GM18907 (cell line): ENCODE measurements around the gene KIF3C.

Source experiments
- ATAC-seq: cut with Tn5 transposase; IDR thresholded peaks from one replicate; pipeline ENCODE4 v1.9.1; 2021; ENCODE audit warnings: mild to moderate bottlenecking, moderate library complexity; ENCODE audit not compliant: unreplicated experiment

KIF3C gene

DNA sequence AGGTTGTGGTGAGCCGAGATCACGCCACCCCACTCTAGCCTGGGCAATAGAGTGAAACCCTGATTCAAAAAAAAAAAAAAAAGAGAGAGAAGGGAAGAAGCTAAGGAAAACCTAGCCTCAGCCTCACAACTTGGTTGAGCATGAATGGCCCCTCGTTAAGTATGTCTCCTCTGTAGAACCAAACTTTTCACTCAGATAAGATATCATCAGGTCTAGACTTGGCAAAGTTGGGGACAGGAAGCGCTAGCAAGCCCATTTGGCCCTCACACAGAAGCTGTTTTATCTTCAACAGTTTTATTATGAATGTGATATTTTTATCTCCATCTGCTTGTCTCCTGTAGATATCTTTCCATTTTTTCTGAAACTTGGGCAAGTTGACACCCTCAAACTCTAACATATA lies 100.5 kb downstream of the KIF3C start:
- no peak for ATAC-seq

DNA sequence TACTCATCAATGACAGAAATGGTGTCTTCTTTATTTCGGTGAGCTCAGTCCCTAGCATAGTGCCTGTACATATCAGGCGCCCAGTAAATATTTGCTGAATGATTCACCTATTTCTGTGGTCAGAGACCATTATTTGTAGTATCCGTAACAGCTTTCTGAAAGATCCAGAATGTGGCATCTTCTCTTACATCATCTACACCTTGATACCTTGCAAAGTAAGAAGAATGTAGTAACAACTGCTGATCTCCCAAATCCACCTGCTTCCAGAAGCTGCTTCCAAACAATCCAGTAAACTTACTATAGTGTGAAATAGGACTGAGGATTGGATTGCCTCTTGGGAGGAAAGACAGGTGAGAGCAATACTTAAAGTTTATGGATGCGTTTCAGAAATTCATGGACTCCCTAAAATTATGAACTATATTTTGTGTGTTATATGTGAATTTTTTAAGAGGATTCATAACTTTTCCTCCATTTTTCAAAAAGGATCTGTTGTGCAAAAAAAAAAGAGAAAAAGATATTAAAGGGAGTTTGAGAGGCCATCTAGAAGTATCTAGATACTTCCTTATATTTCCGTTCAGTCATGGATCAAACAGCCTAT lies 103.1 kb downstream of the KIF3C start:
- no peak for ATAC-seq

DNA sequence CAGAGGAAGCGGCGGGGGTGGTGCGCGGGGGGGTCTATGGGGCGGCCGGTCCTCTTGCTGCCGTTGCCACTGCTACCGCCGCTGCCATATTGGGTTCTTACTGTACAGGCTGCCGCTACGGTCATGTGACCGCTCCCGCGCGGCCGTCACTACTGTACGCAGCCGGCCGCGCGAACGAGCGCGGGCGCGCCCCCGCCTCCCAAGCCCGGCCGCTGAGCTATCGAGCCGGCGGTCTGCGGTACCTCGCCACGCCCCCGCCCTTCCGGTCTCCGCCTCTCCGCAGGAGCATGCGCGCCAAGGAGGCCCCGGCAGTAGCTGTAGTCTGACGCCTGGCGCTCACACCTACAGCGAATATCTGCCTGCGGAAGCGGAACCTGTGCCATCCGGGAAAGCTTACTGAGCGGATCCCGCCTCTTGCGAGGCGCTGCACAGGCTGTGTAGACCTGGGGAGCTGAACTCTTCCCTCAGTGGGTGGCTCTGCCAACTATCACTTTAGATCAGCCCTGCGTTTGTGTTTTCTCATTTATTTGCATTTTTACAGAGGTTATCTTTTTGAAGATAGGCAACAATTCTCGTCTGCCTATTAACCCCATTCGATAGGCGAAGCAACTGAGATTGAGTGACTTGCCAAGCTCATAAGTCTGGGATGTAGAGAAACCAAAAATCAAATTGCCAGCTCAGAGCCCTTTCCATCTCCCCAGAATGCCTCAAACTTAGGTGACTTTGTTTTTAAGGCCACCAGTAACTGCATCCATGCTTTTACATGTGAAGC lies 103.8 kb downstream of the KIF3C start, which contains the start of gene ASXL2:
Gene ASXL2, minus strand, starts transcription at position 127 of the 772 bp plus-strand sequence. CDS start 265 bp downstream, outside the sequence.
- ATAC-seq = peak; percentile 89

DNA sequence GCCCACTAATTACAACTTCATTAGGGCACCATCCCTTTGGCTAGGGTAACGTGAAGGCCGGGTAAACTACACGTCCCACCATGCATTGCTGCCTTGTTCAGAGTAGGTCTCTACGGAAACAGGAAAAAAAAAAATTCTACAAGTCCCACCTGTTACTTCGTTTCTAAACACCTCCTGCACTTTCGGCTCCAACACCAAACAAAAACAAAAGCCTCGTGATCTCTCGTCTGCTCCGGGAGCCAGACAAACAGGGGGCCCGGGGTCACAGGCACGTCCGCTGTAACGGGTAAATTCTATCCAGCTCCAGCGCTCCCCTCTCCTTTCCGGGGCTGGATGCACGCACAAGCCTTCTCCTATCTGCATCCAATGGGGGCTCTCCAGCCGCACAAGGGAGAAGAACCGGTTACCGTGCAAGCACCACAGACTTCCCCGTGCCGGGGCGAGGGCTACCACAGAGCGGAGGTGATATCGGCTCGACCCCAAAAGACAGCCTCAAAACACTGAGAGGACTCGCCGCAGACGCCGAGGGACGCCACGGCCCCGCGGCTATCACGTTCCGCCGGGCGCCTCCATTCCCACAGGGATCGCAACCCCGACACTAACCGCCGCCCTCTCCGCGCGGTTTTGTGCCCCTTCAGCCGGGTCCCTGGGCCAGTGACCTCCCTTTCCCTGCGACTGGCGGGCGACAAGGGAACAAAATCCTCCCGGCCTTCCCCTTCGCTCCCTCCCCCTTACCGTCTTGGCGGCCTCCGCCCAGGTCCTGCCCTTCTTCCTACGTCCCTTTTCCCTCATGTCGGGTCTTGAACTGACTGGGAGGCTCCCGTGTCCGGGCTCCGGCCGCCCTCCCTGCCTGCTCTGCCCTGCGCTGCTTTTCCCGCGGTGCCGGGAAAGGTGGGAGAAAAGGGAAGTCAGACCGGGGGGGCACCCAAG lies 104.6 kb downstream of the KIF3C start:
- peak; percentile 52 for ATAC-seq
